Prostate gland (tissue), 2 donors: ENCODE measurements around the gene WNT11. TPM values are rescaled to one million over a fixed set of nuclear protein-coding genes. Genes with fewer than 3 reads are reported as not detected.

Experiments used
- DNase-seq: peaks from one replicate; pipeline ENCODE4 v3.0.0-alpha.2; 2019; ENCODE audit warnings: low spot score
- H3K27ac ChIP-seq, 2 donors: fragments of 200-600 bp; sonication (generic); 2 replicates each; pipeline ENCODE4 v1.5.1; 2017 to 2019
- H3K27me3 ChIP-seq: fragments of 200-600 bp; sonication (generic); replicated peaks from 2 replicates; pipeline ENCODE4 v1.5.1; 2019; ENCODE audit not compliant: insufficient read depth
- H3K36me3 ChIP-seq, 2 donors: fragments of 200-600 bp; sonication (generic); 1 replicate in 1 of 2; 2 replicates in 1 of 2; pipeline versions ENCODE4 v1.5.1 to v1.8.1; 2017 to 2019
- H3K4me1 ChIP-seq: fragments of 200-600 bp; sonication (generic); replicated peaks from 2 replicates; pipeline ENCODE4 v1.5.1; 2019
- H3K4me3 ChIP-seq, 2 donors: fragments of 200-600 bp; sonication (generic); 2 replicates each; pipeline ENCODE4 v1.5.1; 2017 to 2019
- H3K9me3 ChIP-seq: fragments of 200-600 bp; sonication (generic); 2 replicates; pipeline ENCODE4 v1.5.1; 2017
- CTCF ChIP-seq, 4 experiments: fragments of 200-600 bp in 2 of 4; fragments of 450-650 bp in 2 of 4; sonication (generic) in 2 of 4; IDR thresholded peaks; 1 replicate in 3 of 4; 2 replicates in 1 of 4; pipeline ENCODE4 v1.5.1; 2016 to 2019; ENCODE audit warnings: antibody characterized with exemption in 4 of 4, mild to moderate bottlenecking in 2 of 4, moderate library complexity in 2 of 4
- POLR2A ChIP-seq: fragments of 450-650 bp; IDR thresholded peaks from one replicate; pipeline ENCODE4 v1.6.1; 2016; ENCODE audit warnings: antibody characterized with exemption, mild to moderate bottlenecking
- POLR2AphosphoS5 ChIP-seq: sonication (generic); formaldehyde crosslinking; IDR thresholded peaks from one replicate; pipeline ENCODE4 v1.6.1; 2017; ENCODE audit warnings: antibody characterized with exemption
- WGBS: methylation state at CpG from one replicate; pipeline ENCODE4 v1.1.5; 2018; 5-methylcytosine and 5-hydroxymethylcytosine counted together
- intact Hi-C: fragments of 100-400 bp; cut with DNase I; formaldehyde crosslinking; loops from one replicate; pipeline ENCODE4 v1.14.2; 2022
- total RNA-seq, 2 donors: library from RNA; depleted of rRNA; stranded (reverse); fragments of >200 nt; gene quantifications; one replicate each; pipeline ENCODE4 v1.1.0, GENCODE V29; 2016

The WNT11 gene
- total RNA-seq, 2 donors from 2014 or later, result 4.1 to 9.3 TPM

- TF ChIP-seq CTCF (IDR thresholded peaks at IDR 0.05) (peak; percentile 65 to 75 (median 74)), POLR2AphosphoS5 (no peak)
- Histone ChIP-seq H3K4me3 (peak overlapping the region; percentile 36 to 41), H3K27ac (peak overlapping the region in 1 of 2 donors; percentile 9), H3K27me3 (no peaks in the 10 kb centered on the region), H3K4me1 (peaks cover 12% of the 10 kb centered on the region), H3K36me3 (no peaks in the 10 kb centered on the region), H3K9me3 (no peaks in the 10 kb centered on the region)
- under 1% methylated on average over 67 of the region's 79 CpGs for WGBS
- peak; percentile 33 for DNase-seq
- intact Hi-C loops, result loop anchor here (2.0 to 10.0 kb wide), 3 partner anchors 28 to 311 kb away; partner anchors contain the start of gene EMSY
These were observed 2.4 kb upstream of the WNT11 start for GRCh38 chr11:76208438-76209374.

GRCh38 chr11:76207642-76208401 lies 1.5 kb upstream of the WNT11 start:
- WGBS, result 2% methylated on average over 53 of the region's 55 CpGs
- Histone ChIP-seq H3K4me3 (peak overlapping the region; percentile 36 to 41), H3K9me3 (no peaks in the 10 kb centered on the region), H3K27ac (no peak overlapping the region), H3K36me3 (no peaks in the 10 kb centered on the region), H3K4me1 (peaks cover 12% of the 10 kb centered on the region), H3K27me3 (no peaks in the 10 kb centered on the region)
- DNase-seq, result peak; percentile 61
- intact Hi-C loops, result loop anchor here (2.0 to 10.0 kb wide), 5 partner anchors 29 to 311 kb away; partner anchors contain the start of gene EMSY
- TF ChIP-seq POLR2AphosphoS5 (no peak), CTCF (IDR thresholded peaks at IDR 0.05) (peak; percentile 89 to 97 (median 92)), POLR2A (no peak)

- TF ChIP-seq CTCF (IDR thresholded peaks at IDR 0.05), result no peak
- no peak for TF ChIP-seq POLR2AphosphoS5
- TF ChIP-seq POLR2A, result no peak
- Histone ChIP-seq H3K27me3 (no peaks in the 10 kb centered on the region), H3K36me3 (no peaks in the 10 kb centered on the region), H3K27ac (no peak overlapping the region), H3K9me3 (no peaks in the 10 kb centered on the region), H3K4me1 (peaks cover 12% of the 10 kb centered on the region), H3K4me3 (peak overlapping the region; percentile 36 to 41)
- intact Hi-C loops, result loop anchor here (2.0 to 10.0 kb wide), 4 partner anchors 113 to 309 kb away; partner anchors contain the start of gene EMSY
- 21% methylated on average over 18 of the region's 18 CpGs for WGBS
- no peak for DNase-seq
These were observed 300 bp downstream of the WNT11 start for GRCh38 chr11:76206077-76206326.

GRCh38 chr11:76205252-76206076 lies 838 bp downstream of the WNT11 start:
- Histone ChIP-seq H3K4me1 (peaks cover 12% of the 10 kb centered on the region), H3K4me3 (peak overlapping the region in 1 of 2 donors; percentile 41), H3K27me3 (no peaks in the 10 kb centered on the region), H3K9me3 (no peaks in the 10 kb centered on the region), H3K36me3 (no peaks in the 10 kb centered on the region), H3K27ac (no peak overlapping the region)
- intact Hi-C loops, result loop anchor here (2.0 to 10.0 kb wide), 4 partner anchors 113 to 308 kb away; partner anchors contain the start of gene EMSY
- TF ChIP-seq POLR2A (no peak), POLR2AphosphoS5 (no peak), CTCF (IDR thresholded peaks at IDR 0.05) (no peak)
- no peak for DNase-seq
- WGBS, result 67% methylated on average over 23 of the region's 23 CpGs
